Astrocyte (in vitro differentiated cells and primary cell): Measurements from ENCODE around the gene IGF1.

Source experiments
- CTCF ChIP-seq: IDR thresholded peaks from 2 replicates; pipeline ENCODE4 v1.5.1; 2011; ENCODE audit warnings: low read depth, mild to moderate bottlenecking, inconsistent platforms, low read length, moderate library complexity; ENCODE audit not compliant: insufficient read depth
- EZH2 ChIP-seq: IDR thresholded peaks from 2 replicates; pipeline ENCODE4 v1.6.1; 2012; ENCODE audit warnings: mild to moderate bottlenecking, low read length, inconsistent platforms; ENCODE audit not compliant: insufficient read depth

GRCh38 chr12:102438047-102438826 is 42.1 kb downstream of the IGF1 start:
- TF ChIP-seq CTCF (no peak), EZH2 (no peak)
